Measurements from ENCODE around the gene AMDHD2. TPM values are rescaled to one million over a fixed set of nuclear protein-coding genes. Genes with fewer than 3 reads are reported as not detected.
A peak's percentile ranks its signal among the peaks of the same experiment; 100 is the strongest.

Gene AMDHD2
- total RNA-seq, 1 donor: 94.8 TPM

GRCh38 chr16:2483939-2484897, 36.0 kb upstream of the AMDHD2 start:
- Histone ChIP-seq H4K20me1 (ENCODE audit: insufficient read depth, low read length) (peaks cover 20% of the 10 kb centered on the region), H3K27me3 (ENCODE audit: insufficient read depth, low read length) (no peaks in the 10 kb centered on the region), H3K36me3 (ENCODE audit: insufficient read depth, low read length) (no peaks in the 10 kb centered on the region), H3K4me1 (ENCODE audit: insufficient read depth, low read length) (peaks cover 14% of the 10 kb centered on the region), H3K4me2 (ENCODE audit: insufficient read depth, low read length) (peak overlapping the region; percentile 81), H3K4me3 (ENCODE audit: insufficient read depth, low read length) (peak overlapping the region; percentile 66), H2AFZ (ENCODE audit: low read length) (no peak overlapping the region), H3K79me2 (ENCODE audit: insufficient read depth, low read length) (peaks cover 49% of the 10 kb centered on the region), H3K9me3 (ENCODE audit: low read depth, low read length) (no peaks in the 10 kb centered on the region), H3K27ac (ENCODE audit: low read depth, low read length) (no peak overlapping the region)
- DNase-seq (ENCODE audit: insufficient read length, low spot score, missing footprints): peak; percentile 66
- no peak for TF ChIP-seq CTCF (IDR thresholded peaks at IDR 0.05; ENCODE audit: extremely low read depth, low read depth, low read length)

GRCh38 chr16:2484898-2485508, 35.2 kb upstream of the AMDHD2 start:
- DNase-seq (ENCODE audit: insufficient read length, low spot score, missing footprints): peak; percentile 41
- Histone ChIP-seq H3K9me3 (ENCODE audit: low read depth, low read length) (no peaks in the 10 kb centered on the region), H3K4me3 (ENCODE audit: insufficient read depth, low read length) (no peak overlapping the region), H3K27ac (ENCODE audit: low read depth, low read length) (no peak overlapping the region), H4K20me1 (ENCODE audit: insufficient read depth, low read length) (peaks cover 23% of the 10 kb centered on the region), H2AFZ (ENCODE audit: low read length) (no peak overlapping the region), H3K27me3 (ENCODE audit: insufficient read depth, low read length) (no peaks in the 10 kb centered on the region), H3K36me3 (ENCODE audit: insufficient read depth, low read length) (no peaks in the 10 kb centered on the region), H3K79me2 (ENCODE audit: insufficient read depth, low read length) (peaks cover 54% of the 10 kb centered on the region), H3K4me1 (ENCODE audit: insufficient read depth, low read length) (peaks cover 14% of the 10 kb centered on the region), H3K4me2 (ENCODE audit: insufficient read depth, low read length) (no peak overlapping the region)
- no peak for TF ChIP-seq CTCF (IDR thresholded peaks at IDR 0.05; ENCODE audit: extremely low read depth, low read depth, low read length)

GRCh38 chr16:2485811-2486507, 34.2 kb upstream of the AMDHD2 start:
- Histone ChIP-seq H2AFZ (ENCODE audit: low read length) (no peak overlapping the region), H3K36me3 (ENCODE audit: insufficient read depth, low read length) (peaks cover 4% of the 10 kb centered on the region), H3K4me1 (ENCODE audit: insufficient read depth, low read length) (peaks cover 14% of the 10 kb centered on the region), H3K27ac (ENCODE audit: low read depth, low read length) (no peak overlapping the region), H3K79me2 (ENCODE audit: insufficient read depth, low read length) (peaks cover 61% of the 10 kb centered on the region), H4K20me1 (ENCODE audit: insufficient read depth, low read length) (peaks cover 26% of the 10 kb centered on the region), H3K4me2 (ENCODE audit: insufficient read depth, low read length) (no peak overlapping the region), H3K4me3 (ENCODE audit: insufficient read depth, low read length) (no peak overlapping the region), H3K9me3 (ENCODE audit: low read depth, low read length) (no peaks in the 10 kb centered on the region), H3K27me3 (ENCODE audit: insufficient read depth, low read length) (no peaks in the 10 kb centered on the region)
- DNase-seq (ENCODE audit: insufficient read length, low spot score, missing footprints): peak; percentile 46
- no peak for TF ChIP-seq CTCF (IDR thresholded peaks at IDR 0.05; ENCODE audit: extremely low read depth, low read depth, low read length)

All from osteoblast (primary cell).